Ishikawa (cell line): ENCODE measurements around the gene NHEJ1.

Experiments
- CEBPB ChIP-seq: IDR thresholded peaks from 2 replicates; pipeline ENCODE4 v1.6.1; 2012
- CREB1 ChIP-seq: IDR thresholded peaks from 2 replicates; pipeline ENCODE4 v1.6.1; 2012; ENCODE audit warnings: low read depth
- EGR1 ChIP-seq: IDR thresholded peaks from 2 replicates; pipeline ENCODE4 v1.6.1; 2012
- EP300 ChIP-seq: IDR thresholded peaks from 2 replicates; pipeline ENCODE4 v1.6.1; 2012; ENCODE audit warnings: borderline replicate concordance
- FOXM1 ChIP-seq: IDR thresholded peaks from 2 replicates; pipeline ENCODE4 v1.6.1; 2012; ENCODE audit warnings: low read depth, borderline replicate concordance
- MAX ChIP-seq: IDR thresholded peaks from 2 replicates; pipeline ENCODE4 v1.6.1; 2012
- RAD21 ChIP-seq: IDR thresholded peaks from 2 replicates; pipeline ENCODE4 v1.6.1; 2012; ENCODE audit warnings: low read depth
- TAF1 ChIP-seq: IDR thresholded peaks from 2 replicates; pipeline ENCODE4 v1.6.1; 2012; ENCODE audit warnings: low read depth, mild to moderate bottlenecking
- TEAD4 ChIP-seq: IDR thresholded peaks from 2 replicates; pipeline ENCODE4 v1.6.1; 2012
- USF1 ChIP-seq: IDR thresholded peaks from 2 replicates; pipeline ENCODE4 v1.6.1; 2012

- no peak for TF ChIP-seq FOXM1
- TF ChIP-seq TAF1: no peak
- TF ChIP-seq MAX: no peak
- TF ChIP-seq EP300: no peak
- no peak for TF ChIP-seq EGR1
- no peak for TF ChIP-seq CEBPB
- peak; percentile 40; the same call in 1 of the 2 replicates for TF ChIP-seq RAD21
- TF ChIP-seq TEAD4: no peak
- no peak for TF ChIP-seq CREB1
- TF ChIP-seq USF1: no peak
Measured at GRCh38 chr2:219171231-219171651, 10.6 kb upstream of the NHEJ1 start.
